HEK293T (cell line): ENCODE measurements around the gene MGAT4C.

Experiments used
- CTCF ChIA-PET: fragments of 350-600 bp; formaldehyde crosslinking; extraction: SDS; loops from one replicate; lab custom pipeline; 2021; ENCODE audit warnings: antibody characterized with exemption, inconsistent platforms; lab: Yijun Ruan, JAX
- POLR2A ChIA-PET: fragments of 350-600 bp; formaldehyde crosslinking; extraction: SDS; loops from one replicate; lab custom pipeline; 2020; ENCODE audit warnings: antibody characterized with exemption, inconsistent platforms; lab: Yijun Ruan, JAX
- DNase-seq: peaks from one replicate; pipeline ENCODE4 v3.0.0; 2012; ENCODE audit warnings: mixed read lengths; ENCODE audit errors: extremely low spot score
- ARNT ChIP-seq: fragments of 450-650 bp; IDR thresholded peaks from 2 replicates; pipeline ENCODE4 v1.6.1; 2017; ENCODE audit warnings: mild to moderate bottlenecking
- BHLHE40 ChIP-seq: fragments of 450-650 bp; IDR thresholded peaks from 2 replicates; pipeline ENCODE4 v1.6.1; 2016; ENCODE audit warnings: mild to moderate bottlenecking, moderate library complexity, borderline replicate concordance
- CTBP1 ChIP-seq: fragments of 450-650 bp; IDR thresholded peaks from 2 replicates; pipeline ENCODE4 v1.6.1; 2016; ENCODE audit warnings: borderline replicate concordance
- ELF4 ChIP-seq: fragments of 450-650 bp; IDR thresholded peaks from 2 replicates; pipeline ENCODE4 v1.6.1; 2017; ENCODE audit warnings: antibody characterized with exemption
- FOXA1 ChIP-seq: fragments of 450-650 bp; IDR thresholded peaks from 2 replicates; pipeline ENCODE4 v1.6.1; 2016; ENCODE audit warnings: mild to moderate bottlenecking
- FOXK2 ChIP-seq: fragments of 450-650 bp; IDR thresholded peaks from 2 replicates; pipeline ENCODE4 v1.6.1; 2016; ENCODE audit warnings: mild to moderate bottlenecking
- FOXM1 ChIP-seq: fragments of 450-650 bp; IDR thresholded peaks from 2 replicates; pipeline ENCODE4 v1.6.1; 2017; ENCODE audit warnings: mild to moderate bottlenecking, borderline replicate concordance
- HDGF ChIP-seq: fragments of 450-650 bp; IDR thresholded peaks from 2 replicates; pipeline ENCODE4 v1.6.1; 2017; ENCODE audit warnings: antibody characterized with exemption, borderline replicate concordance
- L3MBTL2 ChIP-seq: fragments of 450-650 bp; conservative IDR thresholded peaks from 2 replicates; pipeline ENCODE4 v1.6.1; 2016; ENCODE audit warnings: mild to moderate bottlenecking
- LEF1 ChIP-seq: fragments of 450-650 bp; IDR thresholded peaks from 2 replicates; pipeline ENCODE4 v1.6.1; 2017; ENCODE audit warnings: mild to moderate bottlenecking, borderline replicate concordance
- NFRKB ChIP-seq: fragments of 450-650 bp; IDR thresholded peaks from 2 replicates; pipeline ENCODE4 v1.6.1; 2016; ENCODE audit warnings: mild to moderate bottlenecking, moderate library complexity
- SP1 ChIP-seq: fragments of 450-650 bp; IDR thresholded peaks from 2 replicates; pipeline ENCODE4 v1.6.1; 2017
- SUZ12 ChIP-seq: fragments of 450-650 bp; IDR thresholded peaks from 2 replicates; pipeline ENCODE4 v1.6.1; 2016; ENCODE audit warnings: mild to moderate bottlenecking
- TARDBP ChIP-seq: fragments of 450-650 bp; IDR thresholded peaks from 2 replicates; pipeline ENCODE4 v1.6.1; 2016
- ZNF384 ChIP-seq: fragments of 450-650 bp; IDR thresholded peaks from 2 replicates; pipeline ENCODE4 v1.6.1; 2016
- TF ChIP-seq, protein P1 (sequence below): fragments of 450-650 bp; IDR thresholded peaks from 2 replicates; pipeline ENCODE4 v1.6.1; 2016

The MGAT4C gene

DNA sequence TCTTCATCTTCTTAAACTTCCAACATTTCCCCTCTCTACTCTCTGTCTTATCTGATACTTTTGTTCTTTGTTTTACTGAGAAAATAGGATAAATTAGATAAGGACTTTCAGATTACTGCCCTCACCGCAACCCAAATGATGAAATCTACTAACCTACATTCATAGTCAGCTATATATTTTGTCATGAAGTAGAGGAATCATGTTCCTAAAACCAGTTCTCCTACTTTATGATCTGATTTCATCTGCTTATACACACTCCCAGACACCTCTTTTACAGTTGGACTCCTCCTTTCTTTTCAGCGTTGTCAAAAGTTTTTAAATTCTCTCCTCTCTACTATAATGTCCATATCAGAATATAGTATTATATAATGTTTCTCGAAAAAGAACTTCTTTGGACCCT lies 29.7 kb downstream of the MGAT4C start:
- CTCF ChIA-PET, result no interaction called here
- DNase-seq, result no peak
- POLR2A ChIA-PET, result no interaction called here
- TF ChIP-seq FOXK2 (no peak), ARNT (no peak), TARDBP (no peak), BHLHE40 (no peak), L3MBTL2 (no peak), ZNF384 (no peak), ELF4 (no peak), LEF1 (no peak), CTBP1 (no peak), SUZ12 (no peak)
- TF ChIP-seq, protein P1, sequence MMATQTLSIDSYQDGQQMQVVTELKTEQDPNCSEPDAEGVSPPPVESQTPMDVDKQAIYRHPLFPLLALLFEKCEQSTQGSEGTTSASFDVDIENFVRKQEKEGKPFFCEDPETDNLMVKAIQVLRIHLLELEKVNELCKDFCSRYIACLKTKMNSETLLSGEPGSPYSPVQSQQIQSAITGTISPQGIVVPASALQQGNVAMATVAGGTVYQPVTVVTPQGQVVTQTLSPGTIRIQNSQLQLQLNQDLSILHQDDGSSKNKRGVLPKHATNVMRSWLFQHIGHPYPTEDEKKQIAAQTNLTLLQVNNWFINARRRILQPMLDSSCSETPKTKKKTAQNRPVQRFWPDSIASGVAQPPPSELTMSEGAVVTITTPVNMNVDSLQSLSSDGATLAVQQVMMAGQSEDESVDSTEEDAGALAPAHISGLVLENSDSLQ, result no peak

DNA sequence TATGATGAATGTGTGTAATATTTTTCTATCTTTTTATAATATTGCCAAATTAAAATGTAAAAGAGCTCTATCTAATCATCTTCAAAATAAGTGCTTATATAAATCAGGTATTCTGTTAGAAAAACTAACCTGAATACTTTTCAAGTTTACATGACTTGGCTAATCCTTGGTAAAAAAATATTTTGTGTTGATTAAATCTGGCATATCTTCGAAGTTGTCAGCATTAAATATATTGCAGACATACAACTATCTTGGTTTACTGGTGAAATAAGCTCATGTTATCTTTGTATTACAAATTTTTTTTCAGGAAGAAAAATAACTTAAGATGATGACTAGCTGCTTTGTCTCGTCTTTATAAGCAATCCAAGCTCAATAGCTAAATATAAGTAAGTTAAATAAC lies 39.6 kb downstream of the MGAT4C start:
- DNase-seq, result no peak
- POLR2A ChIA-PET, result no interaction called here
- TF ChIP-seq SP1 (no peak), TARDBP (no peak), FOXK2 (no peak)
- CTCF ChIA-PET, result no interaction called here

DNA sequence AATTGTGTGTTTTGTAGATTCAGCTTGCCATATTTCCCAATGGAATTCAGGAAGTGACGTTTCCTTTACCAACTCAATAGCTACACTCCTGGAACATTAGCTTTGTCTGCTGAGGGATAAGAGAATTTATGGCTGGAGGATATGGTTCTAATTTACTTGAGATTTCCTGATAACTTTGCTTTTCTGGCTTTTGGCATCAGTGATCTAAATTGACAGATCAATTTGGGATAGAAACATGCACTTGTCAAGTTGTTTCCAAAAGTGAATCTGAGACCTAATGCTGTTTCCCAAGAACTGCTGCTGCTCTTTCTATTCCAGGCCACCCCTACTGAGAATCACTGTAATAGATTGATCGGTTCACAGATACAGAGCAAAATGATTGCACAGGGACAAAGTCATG lies 43.2 kb downstream of the MGAT4C start:
- ChIA-PET POLR2A (no interaction called here), CTCF (no interaction called here)
- no peak for DNase-seq
- TF ChIP-seq SUZ12 (no peak), ELF4 (no peak), BHLHE40 (no peak), ZNF384 (no peak), FOXA1 (no peak), FOXM1 (no peak)

DNA sequence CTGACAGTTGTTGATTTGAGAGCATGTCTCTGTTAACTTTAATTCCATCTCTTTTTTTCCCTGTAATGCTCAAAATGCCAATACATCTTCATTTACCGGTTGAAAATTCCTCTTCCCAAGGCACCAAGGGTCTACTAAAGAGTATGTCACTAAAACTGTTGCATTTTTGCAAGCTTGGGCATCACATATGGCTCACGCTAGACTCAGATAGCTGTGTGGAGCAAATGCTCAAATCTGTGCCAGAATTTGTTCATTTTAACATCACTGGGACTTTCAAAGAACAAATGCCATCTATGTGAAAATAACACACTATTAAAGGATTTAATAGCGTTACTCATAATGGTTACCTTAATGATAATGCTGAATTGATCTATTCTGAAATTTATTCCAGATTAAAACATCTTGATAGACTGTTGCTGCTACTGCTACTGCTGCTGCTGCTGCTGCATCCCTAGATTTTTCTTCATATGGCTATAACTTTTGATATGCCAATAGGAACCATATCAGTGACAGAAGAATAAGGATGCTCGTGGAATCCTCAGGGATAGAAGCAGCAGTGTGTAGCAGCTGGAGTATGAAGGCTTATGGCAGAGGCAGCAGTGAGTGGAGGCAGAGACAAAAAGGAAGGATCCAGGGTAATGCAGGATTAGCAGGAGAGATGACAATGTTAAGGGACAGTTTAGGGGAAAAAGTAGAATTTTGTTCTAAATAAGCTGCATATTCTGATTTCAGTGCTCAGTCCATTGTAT lies 57.3 kb downstream of the MGAT4C start:
- DNase-seq, result no peak
- ChIA-PET CTCF (no interaction called here), POLR2A (no interaction called here)
- TF ChIP-seq SUZ12, result no peak
- no peak for TF ChIP-seq FOXA1
- no peak for TF ChIP-seq ELF4
- no peak for TF ChIP-seq HDGF
- no peak for TF ChIP-seq TARDBP
- no peak for TF ChIP-seq FOXK2
- TF ChIP-seq FOXM1, result no peak

DNA sequence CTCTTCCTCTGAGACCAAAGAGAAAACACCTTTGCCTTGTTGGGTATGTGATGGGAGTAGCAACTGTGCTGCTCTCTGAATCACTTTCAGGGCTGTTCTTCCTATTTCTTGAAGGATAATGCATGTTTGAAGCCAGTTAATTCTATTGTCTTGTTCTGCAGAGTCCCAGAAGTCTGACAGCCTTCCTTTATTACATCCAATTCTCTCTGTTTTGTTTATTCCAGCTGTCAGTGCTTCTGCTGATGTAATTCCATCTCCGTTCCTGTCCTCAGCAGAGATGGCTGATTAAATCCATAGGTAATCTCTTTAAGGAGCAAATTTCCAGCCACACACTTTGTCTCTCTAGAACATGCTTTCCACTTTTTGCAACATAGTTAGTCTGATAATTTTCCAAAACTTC lies 59.7 kb downstream of the MGAT4C start:
- CTCF ChIA-PET, result no interaction called here
- DNase-seq, result no peak

DNA sequence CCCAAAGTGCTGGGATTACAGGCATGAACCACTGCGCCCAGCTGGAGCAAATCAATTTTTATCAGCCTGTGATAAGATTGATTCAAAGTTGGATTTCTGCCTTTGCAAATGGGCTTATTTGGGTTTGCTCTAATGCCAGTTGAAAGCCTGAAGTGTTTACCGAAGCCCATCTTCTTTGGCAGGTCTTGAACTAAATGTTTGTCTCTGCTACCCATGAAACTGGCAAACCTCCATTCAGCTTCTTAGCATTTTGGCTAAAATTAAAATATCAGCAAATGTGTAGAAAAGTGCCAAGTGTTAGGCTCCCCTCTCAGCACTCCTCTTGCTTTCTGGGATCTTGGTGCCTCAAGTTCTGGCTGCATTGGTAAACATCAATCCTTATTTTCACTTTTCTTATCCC lies 61.5 kb downstream of the MGAT4C start:
- TF ChIP-seq LEF1 (no peak), L3MBTL2 (no peak), SP1 (no peak), FOXK2 (no peak), SUZ12 (no peak), TARDBP (no peak), FOXM1 (no peak), ELF4 (no peak), NFRKB (no peak)
- POLR2A ChIA-PET, result no interaction called here
- CTCF ChIA-PET, result no interaction called here
- DNase-seq, result no peak

More for the DNA sequence above, 59.7 kb downstream of the MGAT4C start:
- POLR2A ChIA-PET, result no interaction called here
- no peak for TF ChIP-seq SUZ12

DNA sequence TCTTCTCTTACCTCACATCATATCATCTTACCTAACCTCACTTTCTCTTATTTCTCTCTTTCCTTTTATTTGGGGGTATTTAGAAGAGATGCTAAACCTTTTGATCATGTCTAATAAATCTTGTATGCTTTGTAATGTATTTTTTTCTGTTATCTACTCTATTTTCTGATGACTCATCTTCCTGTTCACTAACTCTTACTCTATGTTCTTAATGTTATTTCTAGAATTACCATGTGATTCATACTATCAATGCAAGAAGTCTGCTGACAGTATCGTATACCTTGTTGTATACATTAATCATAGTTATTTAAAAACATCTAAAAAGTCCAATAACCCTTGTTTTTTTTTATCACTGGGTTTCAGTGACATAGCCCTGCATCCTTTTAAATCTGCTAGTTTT lies 62.3 kb downstream of the MGAT4C start:
- no peak for TF ChIP-seq CTBP1
- no peak for TF ChIP-seq FOXA1
- ChIA-PET POLR2A (no interaction called here), CTCF (no interaction called here)
- DNase-seq, result no peak

DNA sequence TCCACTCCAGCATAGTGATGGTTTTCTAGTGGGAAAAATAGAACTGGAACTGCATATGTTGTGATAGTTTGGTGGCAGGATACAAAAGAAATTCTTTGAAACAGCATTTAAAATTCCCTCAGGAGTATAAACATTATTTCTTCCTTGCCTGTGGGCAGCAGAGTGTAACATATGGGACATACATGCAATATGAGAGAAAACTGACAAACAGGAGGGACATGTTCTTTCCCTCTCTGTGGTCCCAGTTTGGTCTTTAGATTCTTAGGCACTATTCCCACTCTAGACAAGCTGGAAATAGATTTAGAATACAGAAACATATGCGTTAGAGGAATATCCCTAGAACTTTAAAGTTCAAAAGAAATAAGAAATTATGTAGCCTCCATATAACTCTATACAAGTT lies 68.0 kb downstream of the MGAT4C start:
- POLR2A ChIA-PET, result no interaction called here
- no peak for TF ChIP-seq SUZ12
- DNase-seq, result no peak
- CTCF ChIA-PET, result no interaction called here

DNA sequence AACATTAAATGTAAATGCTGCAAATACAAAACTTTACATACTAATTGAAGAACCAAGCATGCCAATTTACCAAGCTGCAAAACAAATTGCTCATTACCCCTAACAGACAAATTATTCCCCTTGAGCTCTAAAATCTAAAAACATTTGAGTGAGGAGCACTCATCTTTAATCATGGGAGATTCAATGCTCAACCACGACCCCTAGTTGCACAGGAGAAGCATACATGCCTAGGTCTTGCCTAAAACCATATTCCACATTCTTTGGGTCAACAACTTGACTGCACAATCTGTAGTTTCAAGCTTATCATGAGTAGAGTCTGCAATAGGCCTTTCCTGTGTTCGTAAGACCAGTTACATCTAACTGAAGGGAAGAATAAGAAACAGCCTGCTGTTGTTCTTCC lies 69.7 kb downstream of the MGAT4C start:
- POLR2A ChIA-PET, result no interaction called here
- CTCF ChIA-PET, result interaction anchor here (0.5 to 0.6 kb wide), 2 partner anchors 13 to 1736 kb away, joined by 3 read pairs; no protein-coding TSS in a partner anchor
- DNase-seq, result peak; percentile 6
- TF ChIP-seq, protein P1, result no peak
- no peak for TF ChIP-seq NFRKB
- TF ChIP-seq CTBP1, result no peak
- no peak for TF ChIP-seq ZNF384
- no peak for TF ChIP-seq FOXK2
- TF ChIP-seq BHLHE40, result no peak
- no peak for TF ChIP-seq TARDBP
- TF ChIP-seq SP1, result no peak
- no peak for TF ChIP-seq L3MBTL2
- TF ChIP-seq FOXM1, result no peak
- no peak for TF ChIP-seq SUZ12
- no peak for TF ChIP-seq ELF4
- no peak for TF ChIP-seq ARNT
- TF ChIP-seq HDGF, result no peak
- TF ChIP-seq FOXA1, result no peak
- TF ChIP-seq LEF1, result no peak
